ENCODE data around the gene LRP1B. TPM values are rescaled to one million over a fixed set of nuclear protein-coding genes. Genes with fewer than 3 reads are reported as not detected.

LRP1B gene
- total RNA-seq, 1 experiment from 2014 or later = 0.08 TPM

DNA sequence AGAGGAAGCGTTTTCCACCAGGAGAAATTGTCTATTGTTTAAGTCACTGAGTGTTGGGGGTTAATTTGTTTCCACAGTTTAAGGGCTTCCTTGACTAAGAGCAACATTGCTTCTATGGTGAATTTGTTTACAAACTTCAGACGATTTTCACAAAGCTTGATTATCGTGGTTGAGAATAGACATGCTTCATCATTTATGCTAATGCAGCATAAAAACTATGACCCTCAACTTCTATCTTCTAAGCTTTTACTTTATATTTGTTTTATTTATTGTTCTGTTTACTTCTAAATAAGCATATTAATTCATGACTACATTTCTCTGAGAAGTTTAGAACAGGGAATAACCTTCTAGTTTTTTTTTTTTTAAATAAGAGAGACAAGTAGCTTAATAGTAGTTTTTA is 483.5 kb downstream of the LRP1B start:
- Histone ChIP-seq H3K27ac (no peak overlapping the region), H3K36me3 (no peaks in the 10 kb centered on the region), H3K4me1 (replicated peaks) (no peaks in the 10 kb centered on the region), H3K4me3 (no peak overlapping the region), H3K9me3 (replicated peaks) (no peaks in the 10 kb centered on the region), H3K27me3 (replicated peaks) (no peaks in the 10 kb centered on the region)
- no peak for DNase-seq (ENCODE audit: low read depth in 1 of 2, low spot score in 2 of 2)

DNA sequence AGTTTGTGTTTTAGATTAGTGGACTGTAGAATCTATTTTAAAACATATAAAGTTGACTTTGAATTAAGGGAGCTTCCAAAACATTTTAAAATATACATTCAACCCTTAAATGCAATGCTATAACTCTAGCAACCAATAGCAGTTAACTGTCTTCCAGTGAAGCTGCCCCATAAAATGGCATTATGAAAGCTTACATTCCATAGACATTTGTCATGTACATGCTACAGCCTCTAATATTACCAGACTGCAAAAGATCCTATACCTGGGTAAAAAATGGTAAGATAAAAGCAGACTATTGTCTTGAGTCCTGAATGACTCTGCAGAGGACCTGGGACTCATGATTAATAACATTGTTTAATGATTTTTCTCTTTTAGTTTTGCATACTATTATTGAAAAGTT is 489.4 kb downstream of the LRP1B start:
- Histone ChIP-seq H3K36me3 (no peaks in the 10 kb centered on the region), H3K9me3 (replicated peaks) (no peaks in the 10 kb centered on the region), H3K27ac (no peak overlapping the region), H3K4me1 (replicated peaks) (no peaks in the 10 kb centered on the region), H3K4me3 (no peak overlapping the region), H3K27me3 (replicated peaks) (no peaks in the 10 kb centered on the region)
- no peak for DNase-seq (ENCODE audit: low read depth in 1 of 2, low spot score in 2 of 2)

DNA sequence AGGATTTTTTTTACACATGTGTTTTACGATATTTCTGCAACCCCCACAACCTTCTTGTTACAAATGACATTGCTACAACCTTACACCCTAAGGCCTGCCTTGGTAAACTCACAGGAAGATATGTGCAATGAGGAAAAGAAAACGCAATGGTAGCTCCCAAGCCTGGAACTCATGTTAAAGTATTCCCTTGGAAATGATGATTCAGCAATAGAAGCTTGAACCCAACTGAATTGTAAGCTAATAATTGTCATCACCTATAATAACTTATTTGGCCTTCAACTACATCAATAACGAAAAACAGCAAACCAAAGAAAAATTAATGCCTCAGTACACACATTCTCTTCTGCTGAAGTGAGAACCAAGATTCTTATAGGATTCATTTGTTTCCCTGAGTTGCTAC is 491.0 kb downstream of the LRP1B start:
- no peak overlapping the region for H3K4me3 ChIP-seq
- no peaks in the 10 kb centered on the region for H3K9me3 ChIP-seq (replicated peaks)
- no peak for DNase-seq (ENCODE audit: low read depth in 1 of 2, low spot score in 2 of 2)
- no peak overlapping the region for H3K27ac ChIP-seq
- no peaks in the 10 kb centered on the region for H3K36me3 ChIP-seq
- no peaks in the 10 kb centered on the region for H3K27me3 ChIP-seq (replicated peaks)
- H3K4me1 ChIP-seq (replicated peaks) = no peaks in the 10 kb centered on the region

DNA sequence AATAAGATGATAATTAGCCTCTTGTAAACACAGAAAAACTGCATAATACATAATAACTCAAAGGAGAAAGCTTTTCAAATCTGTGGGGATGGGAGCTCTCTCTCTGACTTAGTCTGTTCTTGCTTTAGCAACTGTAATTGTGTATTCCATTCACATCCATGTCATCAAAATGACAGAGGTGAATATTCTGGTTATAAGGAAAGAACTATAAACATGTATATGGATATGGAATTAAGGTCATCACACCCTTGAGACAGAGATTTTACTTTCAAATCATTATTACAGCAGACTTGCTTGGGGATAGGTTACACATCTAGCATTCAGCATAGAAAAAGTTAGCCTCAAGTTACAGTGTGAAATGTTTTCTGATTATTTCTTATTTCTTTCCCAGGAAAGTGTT is 497.7 kb downstream of the LRP1B start:
- H3K4me1 ChIP-seq (replicated peaks) = no peaks in the 10 kb centered on the region
- H3K4me3 ChIP-seq = no peak overlapping the region
- no peaks in the 10 kb centered on the region for H3K9me3 ChIP-seq (replicated peaks)
- no peak overlapping the region for H3K27ac ChIP-seq
- no peaks in the 10 kb centered on the region for H3K27me3 ChIP-seq (replicated peaks)
- H3K36me3 ChIP-seq = no peaks in the 10 kb centered on the region
- DNase-seq (ENCODE audit: low read depth in 1 of 2, low spot score in 2 of 2) = no peak

DNA sequence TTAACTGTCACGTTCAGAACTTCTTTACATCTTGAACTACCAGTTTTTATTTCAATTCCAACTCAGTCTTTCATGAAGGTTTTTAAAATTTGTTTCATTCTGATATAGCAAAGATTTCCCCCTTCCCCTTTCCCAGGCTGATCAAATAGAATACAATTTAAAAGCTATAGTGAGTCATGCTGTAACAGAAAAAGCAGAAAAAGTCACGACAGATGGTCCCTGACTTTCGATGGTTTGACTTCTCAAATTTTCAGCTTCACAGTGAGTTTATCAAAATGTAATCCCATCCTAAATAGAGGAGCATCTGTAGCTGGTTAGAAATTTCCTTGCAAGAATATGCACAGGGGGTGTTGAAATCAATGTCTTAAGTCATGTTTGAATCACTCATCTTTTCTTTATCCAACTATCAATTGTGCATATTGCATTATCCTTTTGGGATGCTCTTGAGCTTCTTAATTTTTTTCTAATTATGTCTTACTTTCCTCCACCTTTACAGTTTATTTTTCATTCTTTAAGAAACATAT is 500.3 kb downstream of the LRP1B start:
- no peaks in the 10 kb centered on the region for H3K4me1 ChIP-seq (replicated peaks)
- H3K36me3 ChIP-seq = no peaks in the 10 kb centered on the region
- H3K27me3 ChIP-seq (replicated peaks) = no peaks in the 10 kb centered on the region
- H3K9me3 ChIP-seq (replicated peaks) = no peaks in the 10 kb centered on the region
- H3K27ac ChIP-seq = no peak overlapping the region
- no peak overlapping the region for H3K4me3 ChIP-seq
- no peak for DNase-seq (ENCODE audit: low read depth in 1 of 2, low spot score in 2 of 2)

DNA sequence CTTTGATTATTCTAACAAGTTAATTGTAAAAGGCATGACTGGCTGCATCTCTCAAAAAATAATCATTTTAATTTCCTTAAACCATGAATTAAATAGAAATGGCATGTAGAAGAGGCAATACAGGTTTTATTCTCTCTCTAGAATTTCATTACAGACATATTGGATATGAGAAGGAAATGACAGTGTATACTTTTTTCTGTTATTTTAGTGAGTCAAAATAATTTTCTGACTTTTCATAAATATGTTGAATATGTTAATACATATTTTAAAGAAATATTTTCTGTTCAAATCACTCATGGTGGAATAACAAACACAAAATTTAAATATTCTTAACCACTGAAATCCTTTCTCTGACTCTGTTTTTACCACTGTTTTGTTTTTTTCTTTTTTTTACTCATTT is 510.4 kb downstream of the LRP1B start:
- no peaks in the 10 kb centered on the region for H3K36me3 ChIP-seq
- no peak overlapping the region for H3K4me3 ChIP-seq
- H3K27ac ChIP-seq = no peak overlapping the region
- DNase-seq (ENCODE audit: low read depth in 1 of 2, low spot score in 2 of 2) = no peak
- no peaks in the 10 kb centered on the region for H3K27me3 ChIP-seq (replicated peaks)
- no peaks in the 10 kb centered on the region for H3K9me3 ChIP-seq (replicated peaks)
- H3K4me1 ChIP-seq (replicated peaks) = no peaks in the 10 kb centered on the region

DNA sequence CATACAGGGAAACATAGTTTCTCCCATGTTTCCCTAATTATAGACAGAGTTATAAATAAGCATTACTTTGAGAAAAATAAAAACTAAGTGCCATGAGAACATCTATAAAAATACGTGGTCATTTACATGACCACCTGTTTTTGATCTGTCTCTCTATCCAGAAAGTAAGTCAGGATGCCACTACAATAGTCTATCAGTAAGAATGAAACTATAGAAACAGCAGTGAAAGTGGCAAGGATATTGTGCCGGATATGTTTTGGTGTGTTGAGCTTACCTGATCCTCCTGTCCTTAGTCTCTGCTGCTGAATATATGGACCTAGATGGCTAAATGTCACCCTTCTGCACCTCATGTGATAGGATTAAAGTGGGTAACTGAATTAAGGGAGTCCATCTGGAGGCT is 512.4 kb downstream of the LRP1B start:
- Histone ChIP-seq H3K4me3 (no peak overlapping the region), H3K36me3 (no peaks in the 10 kb centered on the region), H3K27ac (no peak overlapping the region), H3K27me3 (replicated peaks) (no peaks in the 10 kb centered on the region), H3K9me3 (replicated peaks) (no peaks in the 10 kb centered on the region), H3K4me1 (replicated peaks) (no peaks in the 10 kb centered on the region)
- DNase-seq (ENCODE audit: low read depth in 1 of 2, low spot score in 2 of 2) = no peak

DNA sequence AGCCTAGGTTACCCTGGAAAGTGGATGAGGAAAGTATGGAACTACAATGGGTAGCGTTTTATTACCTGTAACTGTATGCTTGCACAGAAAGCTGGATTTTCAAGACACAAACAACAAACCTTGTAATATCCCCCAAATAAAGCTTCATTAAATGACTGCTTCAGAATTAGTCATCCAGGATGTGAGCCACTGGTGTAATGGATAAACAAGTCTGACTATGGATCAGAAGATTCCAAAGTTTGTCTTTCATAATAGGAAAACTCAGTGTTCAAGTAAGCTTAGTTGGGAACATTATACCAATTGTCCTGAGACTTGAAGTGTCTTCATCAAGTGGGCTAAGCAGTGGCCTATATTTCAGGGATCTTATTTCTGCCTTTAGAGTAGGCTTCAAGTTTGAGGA is 518.8 kb downstream of the LRP1B start:
- no peak overlapping the region for H3K27ac ChIP-seq
- H3K4me1 ChIP-seq (replicated peaks) = no peaks in the 10 kb centered on the region
- no peaks in the 10 kb centered on the region for H3K36me3 ChIP-seq
- no peak for DNase-seq (ENCODE audit: low read depth in 1 of 2, low spot score in 2 of 2)
- H3K9me3 ChIP-seq (replicated peaks) = no peaks in the 10 kb centered on the region; the same call in 1 of the 2 replicates
- no peaks in the 10 kb centered on the region for H3K27me3 ChIP-seq (replicated peaks)
- no peak overlapping the region for H3K4me3 ChIP-seq

DNA sequence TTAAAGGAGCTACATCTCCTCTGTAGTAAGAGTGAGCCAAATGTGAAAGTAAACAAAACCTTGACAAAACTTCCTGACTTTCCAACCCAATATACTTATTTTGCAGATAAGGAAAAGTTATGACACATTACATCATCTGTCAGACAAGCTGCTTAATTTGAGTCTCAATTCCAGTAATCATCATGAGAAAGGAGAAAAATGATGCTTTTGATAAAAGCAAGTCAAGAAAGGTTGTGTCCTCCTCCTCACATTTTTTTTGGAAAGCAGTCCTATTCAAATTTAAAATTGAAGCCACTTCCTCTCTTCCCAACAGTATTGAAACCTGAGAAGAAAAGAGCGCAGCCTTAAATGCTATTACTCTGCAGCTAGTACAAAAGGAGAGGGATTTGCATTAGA is 519.6 kb downstream of the LRP1B start:
- Histone ChIP-seq H3K27ac (no peak overlapping the region), H3K4me3 (no peak overlapping the region), H3K36me3 (no peaks in the 10 kb centered on the region), H3K9me3 (replicated peaks) (no peaks in the 10 kb centered on the region; the same call in 1 of the 2 replicates), H3K4me1 (replicated peaks) (no peaks in the 10 kb centered on the region), H3K27me3 (replicated peaks) (no peaks in the 10 kb centered on the region)
- DNase-seq (ENCODE audit: low read depth in 1 of 2, low spot score in 2 of 2) = no peak

DNA sequence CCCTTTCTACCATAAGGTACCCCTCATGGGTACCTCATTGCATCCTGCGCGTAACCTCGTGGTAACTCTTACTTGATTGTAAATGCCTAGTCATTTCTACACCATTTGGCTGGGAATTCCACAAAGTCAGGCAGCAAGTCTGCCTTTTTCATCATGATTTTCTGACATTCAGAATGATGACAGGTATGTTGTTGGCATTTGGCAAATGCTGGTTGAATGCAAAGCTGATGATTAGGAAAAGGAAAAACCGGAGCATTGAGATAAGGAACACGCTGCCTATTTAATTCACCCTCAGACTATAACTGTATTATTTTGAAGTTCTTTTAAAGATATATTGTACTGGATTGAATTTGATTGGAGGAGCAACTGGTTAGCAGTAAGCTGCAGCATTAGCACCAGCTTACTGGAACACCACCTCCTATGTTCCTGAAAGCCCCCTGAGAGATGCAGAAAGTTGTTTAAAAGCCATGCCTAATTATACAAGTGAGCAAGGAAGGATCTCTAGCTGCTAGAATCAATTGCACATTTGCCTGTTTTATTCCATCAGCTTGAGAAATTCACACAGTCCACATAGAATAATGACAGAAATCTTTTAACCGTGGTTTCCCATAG is 520.1 kb downstream of the LRP1B start:
- no peaks in the 10 kb centered on the region for H3K36me3 ChIP-seq

DNA sequence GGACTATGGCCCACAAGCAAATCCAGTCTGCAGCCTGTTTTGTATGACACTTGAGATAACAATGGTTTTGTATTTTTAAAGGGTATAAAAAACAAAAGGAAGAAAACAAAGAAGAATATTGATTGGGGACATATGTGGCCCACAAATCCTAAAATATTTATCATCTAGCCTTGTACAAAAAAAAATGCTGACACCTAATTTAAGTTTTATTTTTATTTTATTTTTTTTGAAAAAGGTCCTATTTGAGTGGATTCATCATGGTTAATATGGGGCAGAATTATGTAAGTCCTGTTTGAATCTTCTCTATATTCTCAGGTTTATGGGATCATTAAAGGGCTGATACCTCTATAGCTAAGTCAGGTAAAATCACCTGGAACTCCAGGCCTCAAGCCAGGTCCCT is 525.7 kb downstream of the LRP1B start:
- no peak overlapping the region for H3K4me3 ChIP-seq
- H3K36me3 ChIP-seq = no peaks in the 10 kb centered on the region
- no peak overlapping the region for H3K27ac ChIP-seq
- H3K9me3 ChIP-seq (replicated peaks) = no peaks in the 10 kb centered on the region
- no peaks in the 10 kb centered on the region for H3K27me3 ChIP-seq (replicated peaks)
- DNase-seq (ENCODE audit: low read depth in 1 of 2, low spot score in 2 of 2) = no peak
- H3K4me1 ChIP-seq (replicated peaks) = no peaks in the 10 kb centered on the region

More for the DNA sequence above, 520.1 kb downstream of the LRP1B start:
- DNase-seq (ENCODE audit: low read depth in 1 of 2, low spot score in 2 of 2) = no peak
- no peaks in the 10 kb centered on the region for H3K27me3 ChIP-seq (replicated peaks)
- H3K9me3 ChIP-seq (replicated peaks) = no peaks in the 10 kb centered on the region; the same call in 1 of the 2 replicates
- H3K4me1 ChIP-seq (replicated peaks) = no peaks in the 10 kb centered on the region
- no peak overlapping the region for H3K4me3 ChIP-seq
- no peak overlapping the region for H3K27ac ChIP-seq

DNA sequence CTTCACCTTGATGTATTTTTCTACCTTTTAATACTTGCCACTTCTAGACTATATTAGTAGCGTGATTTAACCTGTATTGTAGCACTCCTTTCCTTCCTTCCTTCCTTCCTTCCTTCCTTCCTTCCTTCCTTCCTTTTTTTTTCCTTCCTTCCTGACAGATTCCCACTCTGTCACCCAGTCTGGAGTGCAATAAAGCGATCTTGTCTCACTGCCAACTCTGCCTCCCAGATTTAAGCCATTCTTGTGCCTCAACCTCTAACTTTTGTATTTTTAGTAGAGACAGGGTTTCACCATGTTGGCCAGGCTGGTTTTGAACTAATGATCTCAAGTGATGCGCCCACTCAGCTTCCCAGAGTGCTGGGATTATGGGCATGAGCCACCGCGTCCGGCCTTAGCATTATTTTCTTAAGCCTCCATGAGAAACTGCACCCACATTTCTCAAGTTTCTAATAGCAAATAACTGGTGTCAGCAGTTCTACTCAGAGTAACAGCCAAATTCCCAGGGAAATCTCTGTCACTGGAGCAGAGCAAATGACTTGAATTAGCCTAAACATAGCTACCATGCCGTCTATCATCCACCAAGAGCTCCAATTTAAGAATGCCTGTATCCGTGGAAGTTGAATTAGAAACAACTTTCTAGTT is 529.2 kb downstream of the LRP1B start:
- DNase-seq (ENCODE audit: low read depth in 1 of 2, low spot score in 2 of 2) = no peak
- Histone ChIP-seq H3K27me3 (replicated peaks) (no peaks in the 10 kb centered on the region), H3K9me3 (replicated peaks) (no peaks in the 10 kb centered on the region), H3K4me1 (replicated peaks) (no peaks in the 10 kb centered on the region), H3K36me3 (no peaks in the 10 kb centered on the region), H3K4me3 (no peak overlapping the region), H3K27ac (no peak overlapping the region)

DNA sequence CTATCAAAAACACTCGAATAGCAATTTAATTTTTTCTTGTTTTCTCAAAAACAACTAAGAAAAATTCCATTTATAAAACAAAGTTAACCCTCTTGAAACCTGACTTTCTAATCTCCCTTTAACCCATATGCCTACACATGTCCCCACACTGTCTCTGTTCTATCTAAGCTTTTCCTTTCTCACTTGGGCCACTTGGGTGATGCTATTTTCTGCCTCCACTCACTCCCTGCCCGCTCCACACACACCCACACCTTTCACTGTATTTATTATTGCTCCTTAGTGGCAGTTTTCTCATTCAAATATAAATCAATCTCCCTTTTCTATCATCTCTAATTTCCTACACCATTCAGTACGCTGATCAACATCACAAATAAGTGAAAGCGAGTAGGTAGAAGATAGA is 531.1 kb downstream of the LRP1B start:
- Histone ChIP-seq H3K4me3 (no peak overlapping the region), H3K4me1 (replicated peaks) (no peaks in the 10 kb centered on the region), H3K9me3 (replicated peaks) (no peaks in the 10 kb centered on the region), H3K27ac (no peak overlapping the region), H3K36me3 (no peaks in the 10 kb centered on the region), H3K27me3 (replicated peaks) (no peaks in the 10 kb centered on the region)
- DNase-seq (ENCODE audit: low read depth in 1 of 2, low spot score in 2 of 2) = no peak

DNA sequence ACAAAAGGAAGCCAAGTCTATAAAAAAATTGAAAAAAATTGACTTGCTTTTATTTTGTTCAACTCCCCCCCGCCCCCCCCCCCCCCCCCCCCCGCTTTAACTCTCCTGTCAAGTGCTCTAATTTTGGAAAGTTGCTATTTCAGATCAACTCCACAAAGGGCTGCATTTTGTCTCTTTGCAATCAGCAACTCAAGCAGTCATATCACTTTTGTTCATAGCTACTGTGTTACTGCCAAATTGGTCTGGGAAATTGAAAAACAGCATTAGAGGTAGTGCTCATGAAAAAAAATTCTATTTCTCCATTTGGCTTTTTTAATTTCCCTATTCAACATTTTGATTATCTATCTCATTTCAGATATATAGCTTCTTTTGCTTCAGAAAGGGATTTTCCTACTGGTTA is 531.8 kb downstream of the LRP1B start:
- DNase-seq (ENCODE audit: low read depth in 1 of 2, low spot score in 2 of 2) = no peak
- no peaks in the 10 kb centered on the region for H3K27me3 ChIP-seq (replicated peaks)
- H3K4me3 ChIP-seq = no peak overlapping the region
- no peak overlapping the region for H3K27ac ChIP-seq
- no peaks in the 10 kb centered on the region for H3K36me3 ChIP-seq
- no peaks in the 10 kb centered on the region for H3K9me3 ChIP-seq (replicated peaks)
- no peaks in the 10 kb centered on the region for H3K4me1 ChIP-seq (replicated peaks)
